GM06990 (cell line): ENCODE data around the gene STARD7.

ENCODE experiments used
- DNase-seq: peaks from one replicate; pipeline ENCODE4 v3.0.0-alpha.2; 2011; ENCODE audit not compliant: insufficient read length; ENCODE audit errors: extremely low read depth
- H3K27me3 ChIP-seq: replicated peaks from 2 replicates; pipeline ENCODE4 v1.6.0; 2011; ENCODE audit warnings: low read length; ENCODE audit not compliant: control insufficient read depth, insufficient read depth
- H3K36me3 ChIP-seq: 2 replicates; pipeline ENCODE4 v1.5.1; 2011; ENCODE audit warnings: low read length; ENCODE audit not compliant: control insufficient read depth, insufficient read depth
- H3K4me3 ChIP-seq: replicated peaks from 2 replicates; pipeline ENCODE4 v1.5.1; 2011; ENCODE audit warnings: low read depth, mild to moderate bottlenecking, control low read depth, low read length
- CTCF ChIP-seq: IDR thresholded peaks from 2 replicates; pipeline ENCODE4 v1.5.1; 2011; ENCODE audit warnings: low read length, control low read depth, mild to moderate bottlenecking, inconsistent platforms; ENCODE audit not compliant: insufficient read depth, poor library complexity, severe bottlenecking

Gene STARD7

GRCh38 chr2:96201338-96201737 lies 7.3 kb downstream of the STARD7 start:
- no peak overlapping the region for H3K4me3 ChIP-seq
- DNase-seq, result no peak
- H3K27me3 ChIP-seq, result no peaks in the 10 kb centered on the region
- TF ChIP-seq CTCF, result no peak
- no peaks in the 10 kb centered on the region; the same call in 1 of the 2 replicates for H3K36me3 ChIP-seq

GRCh38 chr2:96198921-96199320 lies 9.7 kb downstream of the STARD7 start:
- Histone ChIP-seq H3K4me3 (no peak overlapping the region), H3K36me3 (peaks cover 5% of the 10 kb centered on the region; the same call in 1 of the 2 replicates), H3K27me3 (no peaks in the 10 kb centered on the region)
- no peak for TF ChIP-seq CTCF
- no peak for DNase-seq

GRCh38 chr2:96197546-96198255 lies 10.9 kb downstream of the STARD7 start:
- H3K36me3 ChIP-seq, result peaks cover 9% of the 10 kb centered on the region

GRCh38 chr2:96195410-96196066 lies 13.1 kb downstream of the STARD7 start:
- DNase-seq, result no peak
- peaks cover 17% of the 10 kb centered on the region for H3K36me3 ChIP-seq
- no peaks in the 10 kb centered on the region for H3K27me3 ChIP-seq
- no peak overlapping the region for H3K4me3 ChIP-seq
- TF ChIP-seq CTCF, result no peak

More at GRCh38 chr2:96197546-96198255, 10.9 kb downstream of the STARD7 start:
- Histone ChIP-seq H3K27me3 (no peaks in the 10 kb centered on the region), H3K4me3 (no peak overlapping the region)
- DNase-seq, result no peak
- TF ChIP-seq CTCF, result no peak

GRCh38 chr2:96191937-96192670 lies 16.5 kb downstream of the STARD7 start:
- Histone ChIP-seq H3K36me3 (peaks cover 26% of the 10 kb centered on the region), H3K27me3 (no peaks in the 10 kb centered on the region), H3K4me3 (no peak overlapping the region)
- TF ChIP-seq CTCF, result no peak
- DNase-seq, result no peak
